ENCODE measurements around the gene SMAD7.

Gene SMAD7

GRCh38 chr18:48947560-48947959 is 3.2 kb downstream of the SMAD7 start:
- no peak for DNase-seq

GRCh38 chr18:48947092-48947491 is 3.7 kb downstream of the SMAD7 start:
- Mint-ChIP-seq H3K27ac (no peak overlapping the region), H3K4me1 (ENCODE audit: low read depth) (peaks cover 73% of the 10 kb centered on the region), H3K36me3 (ENCODE audit: low read depth) (peaks cover 57% of the 10 kb centered on the region), H3K9me3 (no peaks in the 10 kb centered on the region), H3K4me3 (peak overlapping the region; percentile 90), H3K27me3 (no peaks in the 10 kb centered on the region)
- DNase-seq = no peak

More at GRCh38 chr18:48947560-48947959, 3.2 kb downstream of the SMAD7 start:
- H3K36me3 Mint-ChIP-seq (ENCODE audit: low read depth) = peaks cover 53% of the 10 kb centered on the region
- no peaks in the 10 kb centered on the region for H3K27me3 Mint-ChIP-seq
- peak overlapping the region; percentile 90 for H3K4me3 Mint-ChIP-seq
- H3K9me3 Mint-ChIP-seq = no peaks in the 10 kb centered on the region
- H3K4me1 Mint-ChIP-seq (ENCODE audit: low read depth) = peaks cover 73% of the 10 kb centered on the region
- H3K27ac Mint-ChIP-seq = no peak overlapping the region

GRCh38 chr18:48946329-48946835 is 4.4 kb downstream of the SMAD7 start:
- no peaks in the 10 kb centered on the region for H3K27me3 Mint-ChIP-seq
- H3K4me1 Mint-ChIP-seq (ENCODE audit: low read depth) = peaks cover 80% of the 10 kb centered on the region
- no peaks in the 10 kb centered on the region for H3K9me3 Mint-ChIP-seq
- H3K36me3 Mint-ChIP-seq (ENCODE audit: low read depth) = peaks cover 64% of the 10 kb centered on the region
- H3K4me3 Mint-ChIP-seq = no peak overlapping the region
- no peak overlapping the region for H3K27ac Mint-ChIP-seq
- DNase-seq = no peak

- Mint-ChIP-seq H3K27me3 (no peaks in the 10 kb centered on the region), H3K36me3 (ENCODE audit: low read depth) (peaks cover 69% of the 10 kb centered on the region), H3K4me3 (no peak overlapping the region), H3K27ac (no peak overlapping the region), H3K4me1 (ENCODE audit: low read depth) (peaks cover 84% of the 10 kb centered on the region), H3K9me3 (no peaks in the 10 kb centered on the region)
- DNase-seq = no peak
Observed at GRCh38 chr18:48945953-48946217, 4.9 kb downstream of the SMAD7 start.

GRCh38 chr18:48944634-48945033 is 6.1 kb downstream of the SMAD7 start:
- Mint-ChIP-seq H3K4me1 (ENCODE audit: low read depth) (peaks cover 95% of the 10 kb centered on the region), H3K4me3 (no peak overlapping the region), H3K27ac (no peak overlapping the region), H3K9me3 (no peaks in the 10 kb centered on the region), H3K27me3 (no peaks in the 10 kb centered on the region), H3K36me3 (ENCODE audit: low read depth) (peaks cover 70% of the 10 kb centered on the region)
- no peak for DNase-seq

- Mint-ChIP-seq H3K36me3 (ENCODE audit: low read depth) (peaks cover 64% of the 10 kb centered on the region), H3K27ac (no peak overlapping the region), H3K4me1 (ENCODE audit: low read depth) (peaks cover 93% of the 10 kb centered on the region), H3K4me3 (no peak overlapping the region), H3K9me3 (no peaks in the 10 kb centered on the region), H3K27me3 (no peaks in the 10 kb centered on the region)
- DNase-seq = no peak
Observed at GRCh38 chr18:48943736-48944527, 6.8 kb downstream of the SMAD7 start.

GRCh38 chr18:48943333-48943732 is 7.4 kb downstream of the SMAD7 start:
- Mint-ChIP-seq H3K27me3 (no peaks in the 10 kb centered on the region), H3K27ac (no peak overlapping the region), H3K4me1 (ENCODE audit: low read depth) (peaks cover 98% of the 10 kb centered on the region), H3K4me3 (no peak overlapping the region), H3K36me3 (ENCODE audit: low read depth) (peaks cover 62% of the 10 kb centered on the region), H3K9me3 (no peaks in the 10 kb centered on the region)
- DNase-seq = no peak

GRCh38 chr18:48942554-48943261 is 8.1 kb downstream of the SMAD7 start:
- H3K36me3 Mint-ChIP-seq (ENCODE audit: low read depth) = peaks cover 56% of the 10 kb centered on the region
- no peaks in the 10 kb centered on the region for H3K27me3 Mint-ChIP-seq
- H3K4me3 Mint-ChIP-seq = no peak overlapping the region
- DNase-seq = no peak
- no peaks in the 10 kb centered on the region for H3K9me3 Mint-ChIP-seq
- peaks cover 98% of the 10 kb centered on the region for H3K4me1 Mint-ChIP-seq (ENCODE audit: low read depth)
- H3K27ac Mint-ChIP-seq = no peak overlapping the region

- Mint-ChIP-seq H3K36me3 (ENCODE audit: low read depth) (peaks cover 51% of the 10 kb centered on the region), H3K27ac (no peak overlapping the region), H3K4me1 (ENCODE audit: low read depth) (peaks cover 97% of the 10 kb centered on the region), H3K9me3 (no peaks in the 10 kb centered on the region), H3K4me3 (no peak overlapping the region), H3K27me3 (no peaks in the 10 kb centered on the region)
- DNase-seq = no peak
Observed at GRCh38 chr18:48942086-48942485, 8.7 kb downstream of the SMAD7 start.

GRCh38 chr18:48941672-48942071 is 9.1 kb downstream of the SMAD7 start:
- Mint-ChIP-seq H3K36me3 (ENCODE audit: low read depth) (peaks cover 48% of the 10 kb centered on the region), H3K27me3 (no peaks in the 10 kb centered on the region), H3K27ac (peak overlapping the region; percentile 90), H3K4me3 (peak overlapping the region; percentile 71), H3K9me3 (no peaks in the 10 kb centered on the region), H3K4me1 (ENCODE audit: low read depth) (peaks cover 93% of the 10 kb centered on the region)
- no peak for DNase-seq

- Mint-ChIP-seq H3K36me3 (ENCODE audit: low read depth) (peaks cover 47% of the 10 kb centered on the region), H3K27ac (peak overlapping the region; percentile 90), H3K27me3 (no peaks in the 10 kb centered on the region), H3K4me3 (peak overlapping the region; percentile 71), H3K9me3 (no peaks in the 10 kb centered on the region), H3K4me1 (ENCODE audit: low read depth) (peaks cover 92% of the 10 kb centered on the region)
- peak; percentile 72 for DNase-seq
Observed at GRCh38 chr18:48940854-48941611, 9.7 kb downstream of the SMAD7 start.

GRCh38 chr18:48939205-48940097 is 11.3 kb downstream of the SMAD7 start:
- no peaks in the 10 kb centered on the region for H3K27me3 Mint-ChIP-seq
- H3K4me3 Mint-ChIP-seq = peak overlapping the region; percentile 12
- no peaks in the 10 kb centered on the region for H3K9me3 Mint-ChIP-seq
- H3K27ac Mint-ChIP-seq = peak overlapping the region; percentile 90
- peaks cover 42% of the 10 kb centered on the region for H3K36me3 Mint-ChIP-seq (ENCODE audit: low read depth)
- DNase-seq = no peak
- H3K4me1 Mint-ChIP-seq (ENCODE audit: low read depth) = peaks cover 90% of the 10 kb centered on the region

GRCh38 chr18:48938827-48939204 is 11.9 kb downstream of the SMAD7 start:
- Mint-ChIP-seq H3K4me3 (no peak overlapping the region), H3K36me3 (ENCODE audit: low read depth) (peaks cover 36% of the 10 kb centered on the region), H3K27me3 (no peaks in the 10 kb centered on the region), H3K4me1 (ENCODE audit: low read depth) (peaks cover 90% of the 10 kb centered on the region), H3K27ac (no peak overlapping the region), H3K9me3 (no peaks in the 10 kb centered on the region)
- no peak for DNase-seq
